DMS153 treated with DMSO at 0.1 percent for 48 hours (cell line): ENCODE results near the gene ST6GALNAC3.

ENCODE experiments used
- DNase-seq: peaks from one replicate; lab custom pipeline; 2025; ENCODE audit not compliant: unreplicated experiment; lab: John Stamatoyannopoulos, UW

The ST6GALNAC3 gene

GRCh38 chr1:76186554-76187170 is 112.1 kb downstream of the ST6GALNAC3 start:
- no peak for DNase-seq

- no peak for DNase-seq
These were observed 112.9 kb downstream of the ST6GALNAC3 start for GRCh38 chr1:76187436-76187835.

- DNase-seq: no peak
These were observed 114.8 kb downstream of the ST6GALNAC3 start for GRCh38 chr1:76189310-76189709.

- DNase-seq: no peak
These were observed 116.3 kb downstream of the ST6GALNAC3 start for GRCh38 chr1:76190749-76191424.

GRCh38 chr1:76191561-76191960 is 117.0 kb downstream of the ST6GALNAC3 start:
- no peak for DNase-seq

GRCh38 chr1:76198452-76198851 is 123.9 kb downstream of the ST6GALNAC3 start:
- no peak for DNase-seq

GRCh38 chr1:76202670-76203069 is 128.1 kb downstream of the ST6GALNAC3 start:
- DNase-seq: no peak

- no peak for DNase-seq
These were observed 128.6 kb downstream of the ST6GALNAC3 start for GRCh38 chr1:76203127-76203526.

GRCh38 chr1:76209238-76209637 is 134.7 kb downstream of the ST6GALNAC3 start:
- DNase-seq: no peak

- no peak for DNase-seq
These were observed 135.1 kb downstream of the ST6GALNAC3 start for GRCh38 chr1:76209648-76210047.

- no peak for DNase-seq
These were observed 135.6 kb downstream of the ST6GALNAC3 start for GRCh38 chr1:76210160-76210559.

- DNase-seq: no peak
These were observed 144.3 kb downstream of the ST6GALNAC3 start for GRCh38 chr1:76218888-76219287.

- DNase-seq: no peak
These were observed 144.8 kb downstream of the ST6GALNAC3 start for GRCh38 chr1:76219366-76219818.

GRCh38 chr1:76224752-76225151 is 150.2 kb downstream of the ST6GALNAC3 start:
- no peak for DNase-seq

GRCh38 chr1:76225526-76225925 is 151.0 kb downstream of the ST6GALNAC3 start:
- no peak for DNase-seq

GRCh38 chr1:76227621-76228020 is 153.1 kb downstream of the ST6GALNAC3 start:
- no peak for DNase-seq

GRCh38 chr1:76229279-76230005 is 154.9 kb downstream of the ST6GALNAC3 start:
- no peak for DNase-seq

GRCh38 chr1:76230842-76231281 is 156.3 kb downstream of the ST6GALNAC3 start:
- no peak for DNase-seq

GRCh38 chr1:76231320-76231719 is 156.8 kb downstream of the ST6GALNAC3 start:
- no peak for DNase-seq

- no peak for DNase-seq
These were observed 158.1 kb downstream of the ST6GALNAC3 start for GRCh38 chr1:76232666-76233065.

- DNase-seq: no peak
These were observed 159.5 kb downstream of the ST6GALNAC3 start for GRCh38 chr1:76234061-76234460.

- no peak for DNase-seq
These were observed 162.7 kb downstream of the ST6GALNAC3 start for GRCh38 chr1:76237211-76237610.
